MM.1S (cell line): ENCODE results near the gene STX12.

ENCODE experiments used
- DNase-seq: peaks from one replicate; pipeline ENCODE4 v3.0.0-alpha.2; 2015
- H2AFZ ChIP-seq: fragments of 300-600 bp; sonication (generic); 2 replicates; pipeline ENCODE4 v1.6.0; 2016; ENCODE audit warnings: antibody characterized with exemption, low read length
- H3F3A ChIP-seq: fragments of 300-600 bp; sonication (generic); 2 replicates; pipeline ENCODE4 v1.6.1; 2016; ENCODE audit warnings: mild to moderate bottlenecking, antibody characterized with exemption, low read length, moderate library complexity, mixed read lengths; ENCODE audit not compliant: insufficient read depth
- H3K27ac ChIP-seq: fragments of 300-600 bp; sonication (generic); 2 replicates; pipeline ENCODE4 v1.5.1; 2016; ENCODE audit warnings: mild to moderate bottlenecking, low read length
- H3K27me3 ChIP-seq: fragments of 300-600 bp; sonication (generic); replicated peaks from 2 replicates; pipeline ENCODE4 v1.6.0; 2016; ENCODE audit warnings: low read length; ENCODE audit not compliant: insufficient read depth
- H3K36me3 ChIP-seq: fragments of 300-600 bp; sonication (generic); replicated peaks from 2 replicates; pipeline ENCODE4 v1.6.1; 2016; ENCODE audit warnings: mild to moderate bottlenecking, low read length, mixed read lengths; ENCODE audit not compliant: insufficient read depth
- H3K4me1 ChIP-seq: fragments of 300-600 bp; sonication (generic); 2 replicates; pipeline ENCODE4 v1.6.1; 2016; ENCODE audit warnings: low read length, mixed read lengths
- H3K4me2 ChIP-seq: fragments of 300-600 bp; sonication (generic); 2 replicates; pipeline ENCODE4 v1.6.0; 2016; ENCODE audit warnings: low read depth, low read length
- H3K4me3 ChIP-seq: fragments of 300-600 bp; sonication (generic); 2 replicates; pipeline ENCODE4 v1.5.1; 2016; ENCODE audit warnings: low read length, mixed read lengths
- H3K79me2 ChIP-seq: fragments of 300-600 bp; sonication (generic); 2 replicates; pipeline ENCODE4 v1.6.1; 2016; ENCODE audit warnings: mixed run types, low read length, mixed read lengths
- H3K9ac ChIP-seq: fragments of 300-600 bp; sonication (generic); 2 replicates; pipeline ENCODE4 v1.6.1; 2016; ENCODE audit warnings: low read length, mixed read lengths
- H3K9me2 ChIP-seq: fragments of 300-600 bp; sonication (generic); replicated peaks from 2 replicates; pipeline ENCODE4 v1.6.1; 2016; ENCODE audit warnings: mild to moderate bottlenecking, low read length, mixed read lengths; ENCODE audit not compliant: insufficient read depth
- H3K9me3 ChIP-seq: fragments of 300-600 bp; sonication (generic); replicated peaks from 2 replicates; pipeline ENCODE4 v1.6.1; 2016; ENCODE audit warnings: mild to moderate bottlenecking, low read length, mixed read lengths; ENCODE audit not compliant: insufficient read depth
- H4K20me1 ChIP-seq: fragments of 300-600 bp; sonication (generic); 2 replicates; pipeline ENCODE4 v1.6.1; 2016; ENCODE audit warnings: mild to moderate bottlenecking, low read length, moderate library complexity, mixed read lengths; ENCODE audit not compliant: insufficient read depth
- EZH2 ChIP-seq: fragments of 300-600 bp; sonication (generic); optimal IDR thresholded peaks from 2 replicates; pipeline ENCODE3; 2017; ENCODE audit warnings: low read depth, mild to moderate bottlenecking, antibody characterized with exemption, low read length, mixed read lengths
- EZH2phosphoT487 ChIP-seq: fragments of 300-600 bp; sonication (generic); IDR thresholded peaks from 2 replicates; pipeline ENCODE4 v1.6.1; 2018; ENCODE audit warnings: antibody characterized with exemption, low read length
- TF ChIP-seq, protein P1 (sequence below): fragments of 300-600 bp; sonication (generic); IDR thresholded peaks from 2 replicates; pipeline ENCODE4 v1.5.1; 2016; ENCODE audit warnings: antibody characterized with exemption, low read length, mixed read lengths

Gene STX12

DNA sequence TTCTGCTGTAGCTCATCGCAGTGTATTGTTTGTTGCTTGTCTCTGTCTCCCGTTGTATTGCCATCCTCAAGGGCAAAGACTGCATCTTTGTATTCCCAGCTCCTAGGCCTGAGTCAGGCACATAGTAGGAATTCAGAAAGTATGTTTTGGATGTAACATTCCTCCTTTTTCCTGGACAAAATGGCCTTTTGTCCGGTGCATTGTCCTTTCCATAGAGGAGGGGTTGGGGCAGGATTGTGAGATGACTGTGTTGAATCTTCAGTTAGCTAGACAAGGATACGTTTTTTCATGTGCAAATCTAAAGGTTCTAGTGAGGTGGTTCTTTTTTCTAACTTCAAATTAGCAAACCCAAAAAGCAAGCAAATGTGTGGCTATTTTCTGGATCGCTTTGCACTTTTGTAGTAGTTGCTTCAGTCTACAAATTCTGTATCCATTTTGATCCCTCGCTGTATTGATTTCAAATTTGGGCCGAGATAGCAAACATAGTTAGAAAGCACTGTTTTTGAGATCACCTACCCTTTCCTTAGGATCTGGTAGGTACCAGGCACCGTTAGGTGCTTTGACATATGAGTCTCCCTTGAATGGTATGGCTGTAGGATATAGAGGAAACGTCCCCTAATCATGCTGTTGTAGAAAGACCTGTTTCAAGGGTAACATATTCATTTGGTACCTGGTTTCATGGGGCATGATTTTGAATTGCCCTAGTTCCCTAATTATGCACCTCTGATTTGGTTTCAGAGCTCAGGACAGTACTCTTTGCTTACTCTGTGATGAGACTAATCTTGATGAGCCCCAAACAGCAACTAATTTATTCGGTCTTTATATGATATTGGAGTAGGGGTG, 58.8 kb downstream of the STX12 start:
- Histone ChIP-seq H3K9ac (peak overlapping the region; percentile 93; the same call in 1 of the 2 replicates), H3K9me2 (no peaks in the 10 kb centered on the region), H4K20me1 (no peaks in the 10 kb centered on the region), H3K4me1 (peaks cover 9% of the 10 kb centered on the region), H3K27me3 (no peaks in the 10 kb centered on the region), H2AFZ (peak overlapping the region; percentile 82), H3F3A (no peaks in the 10 kb centered on the region; the same call in 1 of the 2 replicates), H3K4me3 (peak overlapping the region; percentile 86), H3K27ac (no peak overlapping the region), H3K4me2 (peak overlapping the region; percentile 81), H3K9me3 (no peaks in the 10 kb centered on the region), H3K79me2 (peaks cover 61% of the 10 kb centered on the region), H3K36me3 (peaks cover 2% of the 10 kb centered on the region; the same call in 1 of the 2 replicates)
- no peak for DNase-seq
- TF ChIP-seq, protein P1, sequence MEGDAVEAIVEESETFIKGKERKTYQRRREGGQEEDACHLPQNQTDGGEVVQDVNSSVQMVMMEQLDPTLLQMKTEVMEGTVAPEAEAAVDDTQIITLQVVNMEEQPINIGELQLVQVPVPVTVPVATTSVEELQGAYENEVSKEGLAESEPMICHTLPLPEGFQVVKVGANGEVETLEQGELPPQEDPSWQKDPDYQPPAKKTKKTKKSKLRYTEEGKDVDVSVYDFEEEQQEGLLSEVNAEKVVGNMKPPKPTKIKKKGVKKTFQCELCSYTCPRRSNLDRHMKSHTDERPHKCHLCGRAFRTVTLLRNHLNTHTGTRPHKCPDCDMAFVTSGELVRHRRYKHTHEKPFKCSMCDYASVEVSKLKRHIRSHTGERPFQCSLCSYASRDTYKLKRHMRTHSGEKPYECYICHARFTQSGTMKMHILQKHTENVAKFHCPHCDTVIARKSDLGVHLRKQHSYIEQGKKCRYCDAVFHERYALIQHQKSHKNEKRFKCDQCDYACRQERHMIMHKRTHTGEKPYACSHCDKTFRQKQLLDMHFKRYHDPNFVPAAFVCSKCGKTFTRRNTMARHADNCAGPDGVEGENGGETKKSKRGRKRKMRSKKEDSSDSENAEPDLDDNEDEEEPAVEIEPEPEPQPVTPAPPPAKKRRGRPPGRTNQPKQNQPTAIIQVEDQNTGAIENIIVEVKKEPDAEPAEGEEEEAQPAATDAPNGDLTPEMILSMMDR = no peak
- no peak for TF ChIP-seq EZH2
- TF ChIP-seq EZH2phosphoT487 = no peak

DNA sequence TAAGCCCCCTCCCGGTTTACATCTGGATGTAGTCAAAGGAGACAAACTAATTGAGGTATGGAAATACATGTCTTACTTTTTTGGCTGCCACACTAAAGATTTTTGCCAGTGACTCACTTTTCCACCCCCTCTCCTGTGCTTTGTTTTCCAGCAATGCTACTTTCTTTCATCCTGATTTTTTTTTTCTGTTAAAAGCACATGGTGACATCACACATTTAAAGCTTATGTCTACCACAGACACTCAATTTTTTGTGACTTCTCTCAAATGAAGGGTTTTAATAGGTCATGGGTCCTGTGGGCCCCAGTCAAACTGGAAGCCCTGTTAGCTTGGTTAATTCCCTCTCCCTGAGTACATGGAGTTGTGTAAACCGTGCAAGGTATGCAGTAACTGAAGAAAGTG, 59.7 kb downstream of the STX12 start:
- TF ChIP-seq EZH2phosphoT487 (no peak), EZH2 (no peak)
- TF ChIP-seq, protein P1 = no peak
- no peaks in the 10 kb centered on the region for H3K27me3 ChIP-seq
- H3K9ac ChIP-seq = no peak overlapping the region
- no peak for DNase-seq
- no peaks in the 10 kb centered on the region; the same call in 1 of the 2 replicates for H3F3A ChIP-seq
- H4K20me1 ChIP-seq = no peaks in the 10 kb centered on the region
- H3K4me1 ChIP-seq = peaks cover 9% of the 10 kb centered on the region
- H2AFZ ChIP-seq = no peak overlapping the region
- H3K9me3 ChIP-seq = no peaks in the 10 kb centered on the region
- H3K9me2 ChIP-seq = no peaks in the 10 kb centered on the region
- H3K27ac ChIP-seq = no peak overlapping the region
- H3K79me2 ChIP-seq = peaks cover 70% of the 10 kb centered on the region
- H3K36me3 ChIP-seq = peaks cover 3% of the 10 kb centered on the region; the same call in 1 of the 2 replicates
- no peak overlapping the region for H3K4me2 ChIP-seq
- no peak overlapping the region for H3K4me3 ChIP-seq

- DNase-seq = no peak
- peaks cover 3% of the 10 kb centered on the region; the same call in 1 of the 2 replicates for H3K36me3 ChIP-seq
- no peak overlapping the region for H3K9ac ChIP-seq
- no peak overlapping the region for H3K4me2 ChIP-seq
- no peaks in the 10 kb centered on the region for H3K9me3 ChIP-seq
- no peaks in the 10 kb centered on the region for H3K27me3 ChIP-seq
- H3K27ac ChIP-seq = no peak overlapping the region
- peaks cover 74% of the 10 kb centered on the region for H3K79me2 ChIP-seq
- no peaks in the 10 kb centered on the region for H4K20me1 ChIP-seq
- H3F3A ChIP-seq = no peaks in the 10 kb centered on the region; the same call in 1 of the 2 replicates
- H3K4me3 ChIP-seq = no peak overlapping the region
- no peak for TF ChIP-seq EZH2phosphoT487
- TF ChIP-seq EZH2 = no peak
- TF ChIP-seq, protein P1 = no peak
- no peak overlapping the region for H2AFZ ChIP-seq
- peaks cover 9% of the 10 kb centered on the region for H3K4me1 ChIP-seq
- H3K9me2 ChIP-seq = no peaks in the 10 kb centered on the region
Observed at GRCh38 chr1:27833470-27833869, 60.5 kb downstream of the STX12 start.
